HG03039 (cell line): ENCODE data around the gene ZDHHC13.

Experiments used
- ATAC-seq: cut with Tn5 transposase; IDR thresholded peaks from one replicate; pipeline ENCODE4 v1.9.1; 2021; ENCODE audit warnings: mild to moderate bottlenecking, moderate library complexity; ENCODE audit not compliant: unreplicated experiment

ZDHHC13 gene

GRCh38 chr11:19200410-19201201 is 83.6 kb downstream of the ZDHHC13 start:
- ATAC-seq: no peak

DNA sequence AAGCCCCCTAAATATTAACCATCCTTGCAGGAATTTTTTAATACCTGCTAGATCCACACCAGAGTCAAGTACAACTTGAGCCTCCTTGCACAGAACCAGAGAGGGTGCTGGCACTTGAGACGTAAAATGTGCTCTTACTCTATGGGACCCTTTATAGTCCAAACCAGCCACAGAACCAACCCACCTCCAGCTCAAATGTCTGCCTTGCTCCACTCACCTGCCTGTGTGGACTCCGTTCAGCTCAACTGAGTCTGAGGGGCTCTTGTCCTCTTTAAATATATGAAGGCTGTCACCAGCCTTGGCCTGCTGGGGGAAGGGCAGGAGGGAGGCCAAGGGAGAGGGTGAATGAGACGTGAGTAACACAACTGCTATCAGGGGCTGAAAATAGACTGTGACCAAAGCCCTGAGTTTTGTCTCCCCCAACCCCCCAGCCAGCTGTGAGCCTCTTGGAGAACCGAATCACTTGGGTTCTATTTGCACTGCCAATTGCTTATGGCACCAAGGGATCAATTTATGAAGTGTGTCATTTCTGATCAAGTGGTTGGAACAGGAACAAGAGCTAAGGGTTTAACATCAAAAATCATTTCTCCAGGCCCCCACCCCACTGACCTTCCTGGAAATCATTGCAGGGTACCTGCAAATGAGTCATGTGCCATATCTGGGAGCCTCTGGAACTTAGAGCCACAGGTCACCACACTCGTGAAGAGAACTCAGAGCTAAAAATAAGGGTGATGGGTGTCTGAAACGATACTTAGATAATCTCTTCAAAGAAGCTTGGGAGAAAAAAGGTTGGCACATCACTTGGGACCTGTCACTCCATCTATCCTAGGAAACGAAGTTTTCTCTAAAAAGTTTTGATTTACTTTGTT is 85.0 kb downstream of the ZDHHC13 start, which contains the start of gene CSRP3:
Gene CSRP3, minus strand, starts transcription at position 247 of the 869 bp plus-strand sequence. CDS start 9,535 bp downstream, outside the sequence.
- no peak for ATAC-seq

- no peak for ATAC-seq
These were observed 87.9 kb downstream of the ZDHHC13 start for GRCh38 chr11:19204836-19205235.

GRCh38 chr11:19208181-19208580 is 91.2 kb downstream of the ZDHHC13 start:
- no peak for ATAC-seq

DNA sequence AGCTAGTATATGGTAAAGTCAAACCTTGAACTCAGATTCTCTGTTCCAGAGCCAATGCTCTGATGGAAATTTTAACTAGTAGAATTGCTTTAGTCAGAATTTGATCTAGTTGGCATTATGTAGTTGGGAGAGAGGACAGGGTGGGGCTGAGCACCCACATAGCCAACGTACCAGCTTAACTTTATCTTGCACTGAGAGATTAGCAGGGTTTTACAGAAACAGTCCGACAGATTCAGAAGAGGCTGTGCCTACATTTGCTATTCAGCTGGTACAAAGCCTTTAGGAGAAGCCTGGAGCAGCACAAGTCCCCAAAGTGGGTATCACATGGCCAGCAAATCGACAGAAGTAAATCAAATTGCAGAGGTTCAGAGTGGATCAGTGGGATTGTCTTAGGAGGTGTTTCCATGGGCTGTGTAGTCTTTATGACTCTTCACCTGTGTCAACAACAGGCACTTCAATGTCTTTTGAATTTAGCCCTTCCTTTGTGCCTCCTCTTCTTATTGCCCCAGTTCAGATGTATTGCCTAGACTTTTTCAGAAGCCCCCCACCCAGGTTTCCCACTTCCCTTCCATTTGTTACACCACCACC is 92.1 kb downstream of the ZDHHC13 start:
- no peak for ATAC-seq

DNA sequence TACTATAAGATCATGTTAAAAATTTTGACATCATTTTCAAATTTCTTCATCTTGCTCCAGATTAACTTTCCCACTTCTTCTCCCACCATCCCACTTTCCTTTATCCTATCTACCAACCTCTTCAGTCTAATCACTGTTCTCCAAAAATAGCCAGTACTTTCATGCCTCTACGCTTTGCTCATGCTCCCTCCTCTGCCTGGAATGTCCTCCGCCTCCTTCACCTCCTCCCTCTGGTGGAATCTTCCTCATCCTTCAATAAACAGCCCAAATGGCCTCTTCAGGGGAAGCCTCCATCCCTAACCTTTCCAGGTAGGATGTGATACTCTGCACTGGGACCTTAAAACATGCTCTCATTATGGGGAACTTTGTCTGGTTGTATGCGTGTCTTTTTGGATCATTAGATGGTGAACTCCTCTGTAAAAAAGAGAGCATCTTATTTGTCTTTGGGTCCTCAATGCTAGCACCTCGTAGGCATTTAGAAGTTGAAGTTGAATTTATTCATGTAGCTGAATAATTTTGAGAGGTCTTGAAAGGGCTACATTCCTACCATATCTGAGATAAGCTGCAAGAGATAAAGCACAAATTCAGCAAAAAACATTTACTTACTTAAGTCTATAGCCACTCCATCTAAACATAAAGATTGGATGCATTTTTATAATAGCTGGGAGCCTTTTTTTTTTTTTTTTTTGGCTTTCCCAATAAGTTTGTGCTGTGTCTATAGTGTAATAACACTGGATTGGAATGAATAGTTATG is 92.8 kb downstream of the ZDHHC13 start:
- ATAC-seq: no peak

DNA sequence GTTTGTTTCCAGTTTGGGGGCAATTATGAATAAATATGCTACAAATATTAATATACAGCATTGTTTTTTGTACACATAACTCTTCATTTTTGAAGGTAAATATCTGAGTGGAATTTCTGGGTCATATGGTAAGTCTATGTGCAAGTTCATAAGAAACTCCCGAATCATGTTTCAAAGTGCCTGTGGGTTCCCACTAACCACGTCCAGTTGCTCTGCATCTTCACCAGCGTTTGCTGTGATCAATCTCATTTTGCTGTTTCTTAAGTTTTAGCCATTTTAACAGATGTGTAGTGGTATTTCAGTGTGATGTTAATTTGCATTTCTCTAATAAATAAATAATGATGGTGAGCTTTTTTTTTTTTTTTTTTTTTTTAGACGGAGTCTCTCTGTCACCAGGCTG is 99.1 kb downstream of the ZDHHC13 start:
- ATAC-seq: no peak

- no peak for ATAC-seq
These were observed 99.9 kb downstream of the ZDHHC13 start for GRCh38 chr11:19216709-19217374.

- ATAC-seq: no peak
These were observed 101.2 kb downstream of the ZDHHC13 start for GRCh38 chr11:19218216-19218615.

DNA sequence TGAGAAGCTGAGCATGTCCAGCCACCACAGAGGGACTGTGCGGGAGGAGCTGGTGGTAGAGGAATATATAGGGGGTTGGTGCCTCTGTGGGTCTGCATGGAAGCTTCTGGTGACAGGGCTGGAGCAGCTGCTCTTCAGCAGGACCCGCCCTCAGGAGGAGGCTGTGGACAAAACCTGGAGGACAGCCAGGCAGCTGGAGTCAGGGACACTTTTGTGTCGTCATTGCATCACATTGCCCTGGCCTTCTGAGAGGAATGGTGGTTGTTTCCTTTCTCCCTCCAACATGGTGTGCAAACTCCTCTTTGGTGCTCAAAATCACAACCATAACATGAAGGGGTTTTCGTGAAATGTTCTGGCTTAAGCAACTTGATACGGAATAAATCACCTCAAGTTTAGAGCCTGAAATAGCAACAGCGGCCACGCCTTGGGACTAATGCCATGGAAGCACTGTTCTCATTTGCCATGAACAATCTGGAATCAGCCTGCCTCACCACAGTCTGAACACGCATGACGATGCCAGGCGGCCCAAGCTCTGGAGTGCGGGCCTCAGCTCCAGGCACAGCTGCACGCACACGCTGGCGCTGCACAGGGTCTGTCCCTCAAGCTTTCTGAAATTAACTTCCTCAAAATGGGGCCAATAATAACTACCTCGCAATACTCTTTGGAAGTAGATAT is 102.0 kb downstream of the ZDHHC13 start:
- ATAC-seq: no peak

GRCh38 chr11:19220903-19221724 is 104.1 kb downstream of the ZDHHC13 start:
- no peak for ATAC-seq

DNA sequence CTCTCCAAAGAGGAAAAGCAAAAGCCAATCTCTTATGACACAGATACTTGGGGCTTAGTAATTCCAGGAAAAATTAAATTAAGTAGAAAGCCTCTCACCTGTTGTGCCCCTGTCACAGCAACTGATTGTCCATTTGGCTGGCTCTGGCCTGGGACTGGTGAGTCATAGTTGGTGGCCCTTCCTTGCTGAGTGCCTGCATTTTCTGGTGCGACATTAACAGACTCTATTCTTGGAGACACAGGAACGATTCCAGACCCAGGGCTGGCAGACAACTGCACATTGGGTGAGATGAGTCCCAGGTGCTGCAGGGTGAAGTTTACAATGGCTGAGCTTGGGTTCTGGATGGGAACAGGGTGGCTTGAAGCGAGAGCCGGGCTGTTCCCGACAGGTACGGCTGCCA is 108.2 kb downstream of the ZDHHC13 start:
- ATAC-seq: no peak

GRCh38 chr11:19225581-19225980 is 108.6 kb downstream of the ZDHHC13 start:
- no peak for ATAC-seq
